Measurements from ENCODE around the gene PUS3.
"Not testable (repeated sequence)": the region's sequence is repeated elsewhere in the genome, so short reads cannot be mapped to it uniquely, and the experiment has no call there.

The PUS3 gene

GRCh38 chr11:125918140-125918840 is 15.3 kb upstream of the PUS3 start:
- no peak for TF ChIP-seq CTCF (IDR thresholded peaks at IDR 0.05; ENCODE audit: low read depth, low read length)
- no peak overlapping the region for H3K4me3 ChIP-seq (replicated peaks in 1 of 2; ENCODE audit: low read depth in 2 of 2, low read length in 2 of 2)
- no peak for DNase-seq (ENCODE audit: low read depth in 2 of 2)

- no peak overlapping the region for H3K4me3 ChIP-seq (replicated peaks in 1 of 2; ENCODE audit: low read depth in 2 of 2, low read length in 2 of 2)
- TF ChIP-seq CTCF (IDR thresholded peaks at IDR 0.05; ENCODE audit: low read depth, low read length): no peak
- no peak for DNase-seq (ENCODE audit: low read depth in 2 of 2)
Measured at GRCh38 chr11:125916683-125917347, 13.8 kb upstream of the PUS3 start.

- not testable (repeated sequence) for H3K4me3 ChIP-seq (replicated peaks in 1 of 2; ENCODE audit: low read depth in 2 of 2, low read length in 2 of 2); DNase-seq (ENCODE audit: low read depth in 2 of 2)
Measured at GRCh38 chr11:125914601-125915000, 11.6 kb upstream of the PUS3 start.

GRCh38 chr11:125910226-125910849 is 7.3 kb upstream of the PUS3 start:
- no peak for DNase-seq (ENCODE audit: low read depth in 2 of 2)
- no peak overlapping the region for H3K4me3 ChIP-seq (replicated peaks in 1 of 2; ENCODE audit: low read depth in 2 of 2, low read length in 2 of 2)
- TF ChIP-seq CTCF (IDR thresholded peaks at IDR 0.05; ENCODE audit: low read depth, low read length): no peak

- no peak overlapping the region for H3K4me3 ChIP-seq (replicated peaks in 1 of 2; ENCODE audit: low read depth in 2 of 2, low read length in 2 of 2)
- TF ChIP-seq CTCF (IDR thresholded peaks at IDR 0.05; ENCODE audit: low read depth, low read length): no peak
- no peak for DNase-seq (ENCODE audit: low read depth in 2 of 2)
Measured at GRCh38 chr11:125904678-125905077, 1.7 kb upstream of the PUS3 start.

GRCh38 chr11:125903711-125904659 is 979 bp upstream of the PUS3 start, which contains the start of gene DDX25:
Gene DDX25 (plus strand): TSS chr11:125904508. CDS start chr11:125904518, 10 bp downstream.
- no peak for DNase-seq (ENCODE audit: low read depth in 2 of 2)
- H3K4me3 ChIP-seq (replicated peaks in 1 of 2; ENCODE audit: low read depth in 2 of 2, low read length in 2 of 2): peak within 1 kb of the TSS in 1 of 2 donors; percentile 58
- no peak for TF ChIP-seq CTCF (IDR thresholded peaks at IDR 0.05; ENCODE audit: low read depth, low read length)
